ENCODE results near the gene ZNF512.

DNA sequence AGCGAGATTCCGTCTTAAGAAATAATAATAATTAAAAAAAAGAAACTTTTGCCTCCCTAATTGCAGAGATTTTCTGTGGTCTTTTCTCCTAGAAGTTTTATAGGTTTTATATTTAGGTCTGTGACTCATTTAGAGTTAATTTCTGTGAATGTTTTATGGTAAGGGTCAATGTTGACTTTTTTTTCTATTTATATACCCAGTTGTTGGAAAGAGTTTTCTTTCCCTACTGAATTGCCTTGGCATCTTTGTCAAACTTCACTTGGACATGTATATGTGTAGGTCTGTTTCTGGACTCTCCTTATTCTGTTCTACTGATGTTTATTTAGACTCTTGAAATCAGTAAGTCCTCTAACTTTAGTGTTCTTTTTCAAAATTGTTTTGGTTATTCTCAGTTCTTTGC, 5.5 kb downstream of the ZNF512 start:
- TF ChIP-seq, protein P1, sequence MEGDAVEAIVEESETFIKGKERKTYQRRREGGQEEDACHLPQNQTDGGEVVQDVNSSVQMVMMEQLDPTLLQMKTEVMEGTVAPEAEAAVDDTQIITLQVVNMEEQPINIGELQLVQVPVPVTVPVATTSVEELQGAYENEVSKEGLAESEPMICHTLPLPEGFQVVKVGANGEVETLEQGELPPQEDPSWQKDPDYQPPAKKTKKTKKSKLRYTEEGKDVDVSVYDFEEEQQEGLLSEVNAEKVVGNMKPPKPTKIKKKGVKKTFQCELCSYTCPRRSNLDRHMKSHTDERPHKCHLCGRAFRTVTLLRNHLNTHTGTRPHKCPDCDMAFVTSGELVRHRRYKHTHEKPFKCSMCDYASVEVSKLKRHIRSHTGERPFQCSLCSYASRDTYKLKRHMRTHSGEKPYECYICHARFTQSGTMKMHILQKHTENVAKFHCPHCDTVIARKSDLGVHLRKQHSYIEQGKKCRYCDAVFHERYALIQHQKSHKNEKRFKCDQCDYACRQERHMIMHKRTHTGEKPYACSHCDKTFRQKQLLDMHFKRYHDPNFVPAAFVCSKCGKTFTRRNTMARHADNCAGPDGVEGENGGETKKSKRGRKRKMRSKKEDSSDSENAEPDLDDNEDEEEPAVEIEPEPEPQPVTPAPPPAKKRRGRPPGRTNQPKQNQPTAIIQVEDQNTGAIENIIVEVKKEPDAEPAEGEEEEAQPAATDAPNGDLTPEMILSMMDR (IDR thresholded peaks at IDR 0.05): no peak
- TF ChIP-seq POLR2A (IDR thresholded peaks at IDR 0.05): no peak

All from uterus (tissue), 2 donors.